Mammary microvascular endothelial cell (primary cell): ENCODE data around the gene UROC1. TPM values are rescaled to one million over a fixed set of nuclear protein-coding genes. Genes with fewer than 3 reads are reported as not detected.

Experiments
- total RNA-seq: library from RNA; depleted of rRNA; stranded (reverse); fragments of >200 nt; gene quantifications from 2 replicates; pipeline ENCODE4 v1.2.3, GENCODE V29; 2015

UROC1 gene
- not detected in 2 replicates for total RNA-seq

GRCh38 chr3:126517291-126517951, at the start of gene UROC1:
Gene UROC1, minus strand, starts transcription at chr3:126517773. Its CDS starts 54 bp downstream, at chr3:126517719.

GRCh38 chr3:126558336-126559071, 40.9 kb upstream of the UROC1 start, which contains the start of gene C3orf22:
Gene C3orf22, minus strand, starts transcription at chr3:126558932. Its CDS starts 5,542 bp downstream, at chr3:126553390.

GRCh38 chr3:126523745-126524428, 6.3 kb upstream of the UROC1 start, which contains the start of gene CHST13:
Gene CHST13, plus strand, starts transcription at chr3:126524155. Its CDS starts 178 bp downstream, at chr3:126524333.

GRCh38 chr3:126475413-126476114, 42.0 kb downstream of the UROC1 start, which contains the start of gene ZXDC:
Gene ZXDC, minus strand, starts transcription at chr3:126475891. Its CDS starts 26 bp downstream, at chr3:126475865.

Other genes starting within 250 kb of the UROC1 start
- 0.27 and 1.0 TPM in 2 replicates for gene KLF15, start 160.4 kb downstream of the UROC1 start, total RNA-seq
- gene CFAP100, start 122.9 kb downstream of the UROC1 start, total RNA-seq, result not detected in 2 replicates
- 10.0 and 11.4 TPM in 2 replicates for gene ZXDC, start 41.9 kb downstream of the UROC1 start, total RNA-seq
- not detected in 2 replicates for gene CHST13, start 6.4 kb upstream of the UROC1 start, total RNA-seq
- gene C3orf22, start 41.2 kb upstream of the UROC1 start, total RNA-seq, result not detected in 2 replicates
- 5.5 and 6.2 TPM in 2 replicates for gene TXNRD3, start 137.4 kb upstream of the UROC1 start, total RNA-seq
- 7.7 and 8.2 TPM in 2 replicates for gene CHCHD6, start 186.5 kb upstream of the UROC1 start, total RNA-seq